Measurements from ENCODE around the gene PLK1.
"Not testable (repeated sequence)": the region's sequence is repeated elsewhere in the genome, so short reads cannot be mapped to it uniquely, and the experiment has no call there.

Gene PLK1

DNA sequence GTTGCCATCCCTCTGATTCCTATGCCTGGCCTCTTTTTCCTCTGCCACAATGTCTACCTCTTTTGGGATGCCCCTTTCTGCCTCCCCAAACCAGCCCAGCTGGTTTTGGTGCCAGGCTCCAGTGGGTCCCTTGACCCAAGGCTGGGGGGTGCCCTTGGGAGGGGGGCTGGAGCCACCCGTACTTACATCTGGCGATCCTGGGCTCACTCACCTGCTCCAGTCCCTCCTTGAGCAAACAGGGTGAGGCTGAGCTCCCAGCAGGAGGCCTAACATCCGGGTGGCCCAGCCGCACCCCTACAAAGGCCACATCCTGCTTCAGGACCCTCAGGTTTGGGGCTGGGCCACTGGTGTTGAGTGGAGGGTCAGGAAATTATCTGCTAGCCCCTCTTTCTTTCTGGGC lies 33.1 kb downstream of the PLK1 start:
- no peak for DNase-seq

DNA sequence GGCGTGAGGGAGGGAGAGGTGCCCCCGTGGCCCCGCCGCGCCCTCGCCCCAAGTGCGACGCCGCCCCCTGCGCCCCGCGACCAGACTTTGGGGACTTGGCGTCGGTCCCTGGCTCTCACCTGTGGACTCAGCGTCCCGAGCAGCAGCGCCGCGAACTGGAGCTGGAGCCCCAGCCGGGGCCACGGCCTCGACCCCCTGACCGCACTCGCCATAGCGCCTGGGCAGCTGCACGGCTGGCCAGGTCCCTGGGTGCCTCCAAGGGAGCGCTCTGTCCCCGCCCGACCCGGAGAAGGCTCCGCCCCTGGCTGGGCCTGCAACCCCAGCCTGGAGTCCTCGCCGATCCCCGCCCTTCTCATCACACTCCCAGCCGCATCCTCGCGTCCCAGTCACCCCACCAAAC lies 34.3 kb downstream of the PLK1 start, which contains the start of gene ERN2:
ERN2 (minus strand) TSS at position 247 of the 400 bp plus-strand sequence; CDS start at position 212, 35 bp downstream.
- DNase-seq, result no peak

DNA sequence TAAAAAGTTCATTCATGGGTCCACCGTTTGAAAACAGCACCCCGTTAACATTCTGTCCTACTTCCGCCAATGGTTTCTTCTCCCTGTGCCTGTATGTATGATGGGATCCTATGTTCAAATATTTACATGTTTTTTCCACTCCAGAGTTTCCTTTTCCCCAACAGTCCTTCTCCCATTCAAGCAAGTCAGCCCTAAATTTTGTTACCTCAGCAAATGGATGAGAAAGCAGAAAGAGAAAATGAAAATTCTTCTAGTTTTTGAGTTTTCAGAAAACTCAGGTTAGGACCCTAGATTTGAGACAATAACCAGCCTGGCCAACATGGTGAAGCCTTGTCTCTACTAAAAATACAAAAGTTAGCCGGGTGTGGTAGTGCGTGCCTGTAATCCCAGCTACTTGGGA lies 37.8 kb downstream of the PLK1 start:
- no peak for DNase-seq

DNA sequence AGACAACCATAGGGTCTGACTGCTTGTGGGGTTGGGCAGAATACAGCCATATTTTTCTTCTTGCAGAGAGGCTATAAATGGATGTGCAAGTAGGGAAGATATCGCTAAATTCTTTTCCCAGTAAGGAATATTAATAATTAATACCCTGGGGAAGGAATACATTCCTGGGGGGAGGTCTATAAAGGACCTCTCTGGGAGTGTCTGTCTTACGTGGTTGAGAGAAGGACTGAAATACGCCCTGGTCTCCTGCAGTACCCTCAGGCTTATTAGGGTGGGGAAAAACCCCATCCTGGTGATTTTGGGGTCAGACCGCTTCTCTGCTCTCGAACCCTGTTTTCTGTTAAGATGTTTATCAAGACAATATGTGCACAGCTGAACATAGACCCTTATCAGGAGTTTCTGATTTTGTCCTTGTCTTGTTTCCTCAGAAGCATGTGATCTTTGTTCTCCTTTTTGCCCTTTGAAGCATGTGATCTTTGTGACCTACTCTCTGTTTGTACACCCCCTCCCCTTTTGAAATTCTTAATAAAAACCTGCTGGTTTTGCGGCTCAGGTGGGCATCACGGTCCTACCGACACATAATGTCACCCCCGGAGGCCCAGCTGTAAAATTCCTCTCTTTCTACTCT lies 44.0 kb downstream of the PLK1 start:
- DNase-seq, result not testable (repeated sequence)

DNA sequence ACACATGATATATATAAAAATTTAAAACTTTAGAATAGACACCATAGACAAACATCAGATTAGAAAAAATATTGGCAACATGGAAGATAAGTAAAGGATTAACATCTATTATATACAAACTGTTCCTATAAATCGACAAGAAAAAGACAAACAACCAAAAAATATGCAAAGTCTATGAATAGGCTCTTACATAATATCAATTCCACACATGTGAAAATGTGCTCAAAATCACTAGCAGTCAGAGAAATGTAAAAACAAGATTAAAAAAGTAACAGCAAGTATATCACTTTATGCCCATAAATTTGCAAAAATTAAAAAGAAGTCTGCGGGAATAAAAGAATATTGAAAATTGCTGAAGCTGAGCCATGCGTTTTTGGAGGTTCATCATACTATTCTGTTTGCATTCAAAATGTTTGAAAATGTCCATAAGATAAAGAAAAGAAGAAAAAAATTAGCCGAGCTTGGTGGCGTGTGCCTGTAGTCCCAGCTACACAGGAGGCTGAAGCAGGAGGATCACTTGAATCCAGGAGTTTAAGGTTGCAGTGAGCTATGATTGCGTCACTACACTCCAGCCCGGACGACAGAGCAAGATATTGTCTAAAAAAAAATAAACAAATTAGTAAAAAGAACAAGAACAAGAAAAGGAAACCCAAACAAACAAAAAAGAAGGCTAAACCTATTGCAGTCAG lies 45.6 kb downstream of the PLK1 start:
- no peak for DNase-seq

DNA sequence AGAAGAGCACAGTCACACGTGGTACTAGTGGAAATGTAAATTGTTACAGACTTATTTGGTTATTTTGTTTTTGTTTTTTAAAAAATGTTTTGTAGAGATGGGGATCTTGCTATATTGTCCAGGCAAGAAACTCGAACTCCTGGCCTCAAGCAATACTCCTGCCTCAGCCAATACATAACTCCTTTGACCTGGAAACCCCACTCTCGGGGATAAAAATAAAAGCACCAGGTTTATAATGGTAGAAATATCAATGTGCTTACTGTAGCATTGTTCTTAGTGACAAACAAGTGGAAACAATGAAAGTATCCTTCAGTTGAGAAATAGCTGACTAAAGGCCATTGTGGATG lies 46.1 kb downstream of the PLK1 start:
- DNase-seq, result no peak

DNA sequence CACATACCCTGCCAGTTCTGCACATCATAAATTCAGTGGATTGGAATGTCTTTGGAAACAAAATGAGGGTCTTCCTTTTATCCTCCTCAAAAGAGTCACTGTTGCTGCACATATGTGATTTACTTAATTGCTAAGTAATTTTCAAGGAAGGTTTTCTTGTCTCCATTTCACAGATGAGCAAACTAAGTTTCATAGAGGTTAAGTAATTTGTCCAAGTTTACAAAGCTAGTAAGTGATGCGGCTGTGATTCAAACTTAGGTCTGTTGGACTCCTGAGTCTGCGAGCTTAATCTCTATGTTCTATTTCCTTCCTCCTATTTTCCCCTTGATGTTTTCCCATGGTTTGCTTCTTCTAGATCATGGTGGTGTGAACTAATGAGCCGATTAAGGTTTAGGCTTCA lies 48.0 kb downstream of the PLK1 start:
- no peak for DNase-seq

DNA sequence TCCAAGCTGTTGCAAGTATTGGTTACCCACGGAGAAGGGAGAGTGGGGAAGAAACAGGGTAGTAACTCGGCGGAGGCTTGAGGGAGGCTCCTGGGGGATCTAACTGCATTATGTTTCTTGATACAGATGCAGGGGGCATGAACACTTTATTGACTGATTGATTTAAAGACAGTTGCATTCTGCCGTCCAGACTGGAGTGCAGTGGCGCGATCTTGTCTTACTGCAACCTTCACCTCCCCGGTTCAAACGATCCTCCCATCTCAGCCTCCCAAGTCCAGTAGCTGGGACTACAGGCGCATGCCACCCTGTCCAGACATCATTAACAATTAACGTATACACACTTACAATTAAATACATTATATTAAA lies 49.4 kb downstream of the PLK1 start:
- no peak for DNase-seq

DNA sequence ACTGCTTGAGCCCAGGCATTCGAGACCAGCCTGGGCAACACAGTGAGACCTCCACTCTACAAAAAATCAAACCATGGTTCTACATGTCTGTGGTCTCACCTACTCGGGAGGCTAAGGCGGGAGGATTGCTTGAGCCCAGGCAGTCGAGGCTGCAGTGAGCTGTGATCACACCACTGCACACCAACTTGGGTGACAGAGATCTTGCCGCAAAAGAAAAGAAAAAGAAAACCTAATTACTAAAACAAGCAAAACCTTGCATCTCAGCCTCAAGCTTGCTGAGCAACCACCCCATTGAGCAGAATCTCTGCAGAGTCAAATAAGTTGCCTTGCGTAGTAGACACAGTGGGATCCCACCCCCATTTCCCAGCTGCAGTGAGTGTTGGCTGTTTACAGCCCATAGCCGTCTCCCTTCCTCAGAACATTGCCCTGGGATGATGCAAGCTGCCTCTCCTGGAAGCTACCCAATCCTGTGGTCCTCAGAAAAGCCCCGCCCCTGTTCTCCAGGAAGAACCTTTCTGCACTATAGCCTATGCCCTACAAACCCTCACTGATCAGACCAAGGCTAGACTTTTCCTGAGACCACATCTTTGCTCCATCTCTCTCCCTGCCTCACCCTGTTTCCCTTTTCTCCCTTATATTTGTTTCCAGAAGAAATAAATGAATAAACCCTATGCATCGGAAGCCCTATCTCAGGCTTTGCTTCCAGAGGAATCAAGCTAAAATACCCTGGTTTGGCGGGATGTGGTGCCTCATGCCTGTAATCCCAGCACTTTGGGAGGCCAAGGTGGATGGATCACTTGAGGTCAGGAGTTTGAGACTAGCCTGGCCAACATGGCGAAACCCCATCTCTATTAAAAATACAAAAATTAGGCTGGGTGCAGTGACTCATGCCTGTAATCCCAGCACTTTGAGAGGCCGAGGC lies 51.1 kb downstream of the PLK1 start:
- DNase-seq, result no peak

DNA sequence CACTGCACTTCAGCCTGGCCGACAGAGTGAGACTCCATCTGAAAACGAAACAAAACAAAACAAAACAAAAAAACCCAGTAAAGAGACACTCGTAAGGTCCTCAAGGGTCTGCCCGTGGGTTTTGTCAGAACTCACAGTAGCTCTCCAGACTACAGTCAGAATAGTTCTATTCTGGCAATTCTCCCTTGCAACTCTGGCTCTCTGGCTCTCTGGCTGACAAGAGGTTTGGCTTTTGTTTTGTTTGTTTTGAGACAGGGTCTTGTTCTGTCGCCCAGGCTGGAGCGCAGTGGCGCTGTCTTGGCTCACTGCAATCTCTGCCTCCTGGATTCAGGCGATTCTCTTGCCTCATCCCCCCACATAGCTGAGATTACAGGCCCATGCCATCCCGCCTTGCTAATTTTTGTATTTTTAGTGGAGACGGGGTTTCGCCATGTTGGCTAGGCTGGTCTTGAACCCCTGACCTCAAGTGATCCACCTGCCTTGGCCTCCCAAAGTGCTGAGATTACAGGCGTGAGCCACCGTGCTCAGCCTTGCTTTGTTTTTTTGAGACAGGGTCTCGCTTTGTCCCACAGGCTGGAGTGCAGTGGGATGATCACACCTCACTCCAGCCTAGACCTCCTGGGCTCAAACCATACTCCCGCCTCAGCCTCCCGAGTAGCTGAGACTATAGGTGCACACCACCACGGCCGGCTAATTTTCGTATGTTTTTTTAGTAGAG lies 55.6 kb downstream of the PLK1 start:
- DNase-seq, result no peak

DNA sequence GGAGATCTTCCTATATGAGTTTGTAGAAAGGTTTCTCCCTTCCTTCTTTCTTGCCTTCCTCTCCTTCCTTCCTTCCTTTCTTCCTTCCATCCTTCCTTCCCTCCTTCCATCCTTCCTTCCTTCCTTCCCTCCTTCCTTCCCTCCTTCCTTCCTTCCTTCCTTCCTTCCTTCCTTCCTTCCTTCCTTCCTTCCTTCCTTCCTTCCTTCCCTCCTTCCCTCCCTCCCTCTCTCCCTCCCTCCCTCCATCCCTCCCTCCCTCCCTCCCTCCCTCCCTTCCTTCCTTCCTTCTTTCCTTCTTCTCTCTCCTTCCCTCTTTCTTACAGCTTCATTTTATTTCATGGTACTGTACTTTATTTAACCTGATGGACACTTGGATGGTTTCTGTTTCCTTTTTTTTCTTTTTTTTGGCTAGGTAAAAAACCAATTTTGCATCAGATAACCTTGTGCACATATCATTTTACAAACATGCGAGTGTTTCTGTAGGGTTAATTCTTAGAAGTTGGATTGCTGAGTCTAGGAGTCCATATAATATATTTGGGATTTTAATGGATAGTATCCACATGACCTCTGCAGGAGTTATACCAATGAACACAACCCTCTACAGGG lies 58.8 kb downstream of the PLK1 start:
- DNase-seq, result not testable (repeated sequence)

DNA sequence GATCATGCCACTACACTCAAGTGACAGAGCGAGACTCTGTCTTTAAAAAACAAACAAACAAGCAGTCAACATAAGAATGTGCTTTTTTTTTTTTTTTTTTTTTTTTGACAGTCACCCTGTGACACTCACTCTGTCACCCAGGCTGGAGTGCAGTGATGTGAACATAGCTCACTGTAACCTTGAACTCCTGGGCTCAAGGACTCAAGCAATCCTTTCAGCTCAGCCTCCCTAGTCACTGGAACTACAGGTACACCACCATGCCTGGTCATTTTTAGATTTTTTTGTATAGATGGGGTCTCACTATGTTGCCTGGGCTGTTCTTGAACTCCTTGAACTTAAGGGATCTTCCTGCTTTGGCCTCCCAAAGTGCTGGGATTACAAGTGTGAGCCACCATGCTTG lies 60.8 kb downstream of the PLK1 start:
- DNase-seq, result no peak

Data from activated effector memory CD4-positive, alpha-beta T cell treated with anti-CD3 and anti-CD28 coated beads, Interleukin-2, amount 50 U/mL, for 16 hours (primary cell).